Hepatocyte (in vitro differentiated cells): ENCODE results near the gene PERCC1. TPM values are rescaled to one million over a fixed set of nuclear protein-coding genes. Genes with fewer than 3 reads are reported as not detected.

Source experiments
- DNase-seq: peaks from one replicate; pipeline ENCODE4 v3.0.0-alpha.2; 2016; ENCODE audit warnings: low spot score
- H2AFZ ChIP-seq: fragments of 200-600 bp; sonication (generic); 2 replicates; pipeline ENCODE4 v1.6.0; 2016; ENCODE audit warnings: antibody characterized with exemption, mild to moderate bottlenecking
- H3K27ac ChIP-seq: fragments of 200-600 bp; sonication (generic); 2 replicates; pipeline ENCODE4 v1.5.1; 2016; ENCODE audit warnings: mild to moderate bottlenecking
- H3K27me3 ChIP-seq: fragments of 200-600 bp; sonication (generic); 2 replicates; pipeline ENCODE4 v1.6.1; 2016
- H3K36me3 ChIP-seq: fragments of 200-600 bp; sonication (generic); replicated peaks from 2 replicates; pipeline ENCODE4 v1.5.1; 2016; ENCODE audit warnings: low read depth; ENCODE audit not compliant: insufficient read depth
- H3K4me1 ChIP-seq: fragments of 200-600 bp; sonication (generic); 2 replicates; pipeline ENCODE4 v1.5.1; 2016; ENCODE audit warnings: mild to moderate bottlenecking, moderate library complexity; ENCODE audit not compliant: insufficient read depth
- H3K4me2 ChIP-seq: fragments of 200-600 bp; sonication (generic); 2 replicates; pipeline ENCODE4 v1.6.0; 2016
- H3K4me3 ChIP-seq: fragments of 200-600 bp; sonication (generic); 2 replicates; pipeline ENCODE4 v1.5.1; 2016; ENCODE audit warnings: mild to moderate bottlenecking
- H3K79me2 ChIP-seq: fragments of 200-600 bp; sonication (generic); 2 replicates; pipeline ENCODE4 v1.6.0; 2017; ENCODE audit warnings: mild to moderate bottlenecking
- H3K9me2 ChIP-seq: fragments of 200-600 bp; sonication (generic); replicated peaks from 2 replicates; pipeline ENCODE4 v1.6.0; 2017; ENCODE audit warnings: mild to moderate bottlenecking; ENCODE audit not compliant: insufficient read depth
- H3K9me3 ChIP-seq: fragments of 200-600 bp; sonication (generic); 2 replicates; pipeline ENCODE4 v1.5.1; 2016; ENCODE audit warnings: low read depth, mild to moderate bottlenecking
- H4K20me1 ChIP-seq: fragments of 200-600 bp; sonication (generic); 2 replicates; pipeline ENCODE4 v1.6.0; 2016; ENCODE audit warnings: mild to moderate bottlenecking; ENCODE audit not compliant: insufficient read depth, poor library complexity, severe bottlenecking
- CTCF ChIP-seq: fragments of 200-600 bp; sonication (generic); IDR thresholded peaks from 2 replicates; pipeline ENCODE4 v1.5.1; 2016; ENCODE audit warnings: antibody characterized with exemption, mild to moderate bottlenecking; ENCODE audit not compliant: poor library complexity
- EZH2 ChIP-seq: fragments of 200-600 bp; sonication (generic); IDR thresholded peaks from 2 replicates; pipeline ENCODE4 v1.6.1; 2016; ENCODE audit warnings: antibody characterized with exemption, mild to moderate bottlenecking, borderline replicate concordance
- EZH2phosphoT487 ChIP-seq: fragments of 200-600 bp; sonication (generic); IDR thresholded peaks from one replicate; pipeline ENCODE4 v1.6.1; 2018; ENCODE audit warnings: antibody characterized with exemption, mild to moderate bottlenecking, low read depth, moderate library complexity; ENCODE audit not compliant: unreplicated experiment, severe bottlenecking
- WGBS: methylation state at CpG from one replicate; pipeline ENCODE4 v1.1.6; 2016; ENCODE audit warnings: low lambda C conversion rate; ENCODE audit errors: missing lambda C conversion rate; 5-methylcytosine and 5-hydroxymethylcytosine counted together
- polyA plus RNA-seq: library from polyadenylated mRNA; unstranded; fragments of >200 nt; fragmentation: Nextera tagmentation; extraction: Ambion mirVana; gene quantifications from 2 replicates; pipeline ENCODE4 v1.2.1, GENCODE V29; 2016
- total RNA-seq: library from RNA; depleted of rRNA; stranded (reverse); fragments of >200 nt; gene quantifications from 2 replicates; pipeline ENCODE4 v1.2.3, GENCODE V29; 2014

PERCC1 gene
- total and polyA plus RNA-seq, 2 experiments from 2014 or later = 2.5 TPM; not detected in 1

- WGBS = 95% methylated on average over 34 of the region's 42 CpGs
- no peak for TF ChIP-seq EZH2
- TF ChIP-seq EZH2phosphoT487 = no peak
- TF ChIP-seq CTCF = no peak
- H3K79me2 ChIP-seq = no peaks in the 10 kb centered on the region
- H2AFZ ChIP-seq = no peak overlapping the region
- H3K36me3 ChIP-seq = no peaks in the 10 kb centered on the region
- H3K27me3 ChIP-seq = no peaks in the 10 kb centered on the region
- no peaks in the 10 kb centered on the region for H3K4me1 ChIP-seq
- no peak overlapping the region for H3K27ac ChIP-seq
- H3K9me2 ChIP-seq = no peaks in the 10 kb centered on the region
- DNase-seq = no peak
- H4K20me1 ChIP-seq = no peaks in the 10 kb centered on the region
- no peak overlapping the region for H3K4me2 ChIP-seq
- H3K4me3 ChIP-seq = no peak overlapping the region
- H3K9me3 ChIP-seq = no peaks in the 10 kb centered on the region
Measured at GRCh38 chr16:1457489-1458245, 26.8 kb downstream of the PERCC1 start.

- H3K27me3 ChIP-seq = no peaks in the 10 kb centered on the region
- H3K4me2 ChIP-seq = no peak overlapping the region
- no peaks in the 10 kb centered on the region for H3K9me2 ChIP-seq
- H4K20me1 ChIP-seq = no peaks in the 10 kb centered on the region
- no peak overlapping the region for H3K4me3 ChIP-seq
- peaks cover 5% of the 10 kb centered on the region for H3K79me2 ChIP-seq
- H3K36me3 ChIP-seq = no peaks in the 10 kb centered on the region
- H3K9me3 ChIP-seq = no peaks in the 10 kb centered on the region
- no peaks in the 10 kb centered on the region for H3K4me1 ChIP-seq
- 96% methylated on average over 26 of the region's 26 CpGs for WGBS
- no peak overlapping the region for H2AFZ ChIP-seq
- DNase-seq = no peak
- TF ChIP-seq EZH2 (no peak), CTCF (no peak), EZH2phosphoT487 (no peak)
- H3K27ac ChIP-seq = no peak overlapping the region
Measured at GRCh38 chr16:1458336-1458976, 27.6 kb downstream of the PERCC1 start.

GRCh38 chr16:1458977-1459341, 28.1 kb downstream of the PERCC1 start:
- no peaks in the 10 kb centered on the region for H4K20me1 ChIP-seq
- no peak overlapping the region for H3K4me3 ChIP-seq
- no peaks in the 10 kb centered on the region for H3K27me3 ChIP-seq
- no peaks in the 10 kb centered on the region for H3K36me3 ChIP-seq
- TF ChIP-seq EZH2 = no peak
- TF ChIP-seq EZH2phosphoT487 = no peak
- no peak for TF ChIP-seq CTCF
- no peaks in the 10 kb centered on the region for H3K9me2 ChIP-seq
- 85% methylated on average over 11 of the region's 14 CpGs for WGBS
- H2AFZ ChIP-seq = no peak overlapping the region
- DNase-seq = no peak
- H3K27ac ChIP-seq = no peak overlapping the region
- no peaks in the 10 kb centered on the region for H3K9me3 ChIP-seq
- no peak overlapping the region for H3K4me2 ChIP-seq
- H3K4me1 ChIP-seq = no peaks in the 10 kb centered on the region
- peaks cover 7% of the 10 kb centered on the region for H3K79me2 ChIP-seq
